Measurements from ENCODE around the gene DGKB. TPM values are rescaled to one million over a fixed set of nuclear protein-coding genes. Genes with fewer than 3 reads are reported as not detected.

DGKB gene
- total and polyA plus RNA-seq, 9 donors, result under 0.01 to 1.3 (median 0.28) TPM; not detected in 2

DNA sequence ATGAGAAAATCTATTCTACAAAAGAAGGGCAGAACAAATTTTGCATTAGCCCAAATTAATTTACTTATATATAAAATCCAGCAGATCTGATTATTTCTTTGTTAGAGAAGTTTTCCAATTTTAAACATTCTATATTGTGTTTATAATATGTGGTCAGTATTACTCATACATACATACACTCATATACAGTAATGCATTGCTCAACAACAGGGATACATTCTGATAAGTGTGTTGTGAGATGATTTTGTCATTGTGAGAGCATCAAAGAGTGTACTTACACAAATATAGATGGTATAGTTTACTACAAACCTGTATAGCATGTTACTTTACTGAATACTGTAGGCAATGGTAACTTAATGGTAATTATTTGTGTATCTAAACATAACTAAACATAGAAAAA lies 673.5 kb downstream of the DGKB start:
- TF ChIP-seq, protein P1, sequence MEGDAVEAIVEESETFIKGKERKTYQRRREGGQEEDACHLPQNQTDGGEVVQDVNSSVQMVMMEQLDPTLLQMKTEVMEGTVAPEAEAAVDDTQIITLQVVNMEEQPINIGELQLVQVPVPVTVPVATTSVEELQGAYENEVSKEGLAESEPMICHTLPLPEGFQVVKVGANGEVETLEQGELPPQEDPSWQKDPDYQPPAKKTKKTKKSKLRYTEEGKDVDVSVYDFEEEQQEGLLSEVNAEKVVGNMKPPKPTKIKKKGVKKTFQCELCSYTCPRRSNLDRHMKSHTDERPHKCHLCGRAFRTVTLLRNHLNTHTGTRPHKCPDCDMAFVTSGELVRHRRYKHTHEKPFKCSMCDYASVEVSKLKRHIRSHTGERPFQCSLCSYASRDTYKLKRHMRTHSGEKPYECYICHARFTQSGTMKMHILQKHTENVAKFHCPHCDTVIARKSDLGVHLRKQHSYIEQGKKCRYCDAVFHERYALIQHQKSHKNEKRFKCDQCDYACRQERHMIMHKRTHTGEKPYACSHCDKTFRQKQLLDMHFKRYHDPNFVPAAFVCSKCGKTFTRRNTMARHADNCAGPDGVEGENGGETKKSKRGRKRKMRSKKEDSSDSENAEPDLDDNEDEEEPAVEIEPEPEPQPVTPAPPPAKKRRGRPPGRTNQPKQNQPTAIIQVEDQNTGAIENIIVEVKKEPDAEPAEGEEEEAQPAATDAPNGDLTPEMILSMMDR (IDR thresholded peaks at IDR 0.05), result no peak
- no peak for TF ChIP-seq EP300 (IDR thresholded peaks at IDR 0.05)
- TF ChIP-seq POLR2A (IDR thresholded peaks at IDR 0.05), result no peak

DNA sequence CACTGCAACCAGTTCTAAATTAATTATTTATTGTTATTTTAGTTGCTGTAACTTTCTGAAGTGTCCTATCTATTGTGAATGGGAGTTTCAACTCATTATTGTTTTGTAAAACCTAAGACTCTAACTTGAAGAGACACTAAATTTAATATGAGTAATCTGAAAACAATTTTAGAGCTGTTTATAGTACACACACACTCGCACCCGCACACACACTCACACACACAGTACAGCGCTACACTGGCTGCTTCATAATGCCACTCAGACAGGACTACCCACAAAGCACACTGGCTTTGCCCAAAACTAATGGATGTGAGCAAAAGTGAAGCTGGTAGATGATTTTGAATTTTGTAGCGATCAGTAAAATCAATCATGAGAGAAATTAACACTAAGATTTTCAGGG lies 674.2 kb downstream of the DGKB start:
- 62 to 83% (median 66%) methylated on average over 4 of the region's 4 CpGs for WGBS, 3 donors
- H3K27me3 ChIP-seq, result no peaks in the 10 kb centered on the region
- no peaks in the 10 kb centered on the region for H3K36me3 ChIP-seq
- H3K4me3 ChIP-seq, result no peak overlapping the region
- TF ChIP-seq, protein P1 (IDR thresholded peaks at IDR 0.05), result no peak
- TF ChIP-seq POLR2A (IDR thresholded peaks at IDR 0.05) (no peak), EP300 (IDR thresholded peaks at IDR 0.05) (no peak)
- intact Hi-C loops (cut with DNase I), result no loop called here
- no peak for DNase-seq
- H3K4me1 ChIP-seq (ENCODE audit: insufficient read depth), result no peaks in the 10 kb centered on the region
- no peak overlapping the region for H3K27ac ChIP-seq
- no peaks in the 10 kb centered on the region for H3K9me3 ChIP-seq

More for the DNA sequence above, 673.5 kb downstream of the DGKB start:
- Histone ChIP-seq H3K36me3 (no peaks in the 10 kb centered on the region), H3K4me3 (no peak overlapping the region), H3K27me3 (no peaks in the 10 kb centered on the region), H3K9me3 (no peaks in the 10 kb centered on the region), H3K4me1 (ENCODE audit: insufficient read depth) (no peaks in the 10 kb centered on the region), H3K27ac (no peak overlapping the region)
- intact Hi-C loops (cut with DNase I), result no loop called here
- DNase-seq, result no peak

DNA sequence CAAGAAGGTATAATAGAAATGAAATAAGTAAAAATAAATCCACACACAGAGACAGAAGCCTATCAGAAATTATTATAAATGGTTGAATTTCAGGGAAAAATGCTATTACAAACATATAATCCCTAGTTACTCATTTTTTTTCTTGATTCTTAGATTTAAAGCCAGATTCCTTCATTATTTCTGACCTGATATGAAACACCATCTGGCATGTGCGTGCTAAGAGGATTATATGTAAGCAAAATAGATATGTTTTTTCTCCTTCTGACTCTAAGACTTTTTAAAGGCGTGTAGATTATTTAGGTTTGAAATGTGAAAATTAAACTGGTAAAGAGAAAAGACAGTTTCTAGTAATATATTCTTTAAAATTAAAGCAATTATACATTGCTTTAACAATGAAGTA lies 676.4 kb downstream of the DGKB start:
- Histone ChIP-seq H3K27ac (no peak overlapping the region), H3K27me3 (no peaks in the 10 kb centered on the region), H3K36me3 (no peaks in the 10 kb centered on the region), H3K4me3 (no peak overlapping the region), H3K9me3 (no peaks in the 10 kb centered on the region), H3K4me1 (ENCODE audit: insufficient read depth) (no peaks in the 10 kb centered on the region)
- WGBS, 3 donors, result 85 to 91% (median 90%) methylated on average over 2 of the region's 2 CpGs
- no peak for DNase-seq
- intact Hi-C loops (cut with DNase I), result no loop called here
- TF ChIP-seq, protein P1 (IDR thresholded peaks at IDR 0.05), result no peak
- no peak for TF ChIP-seq POLR2A (IDR thresholded peaks at IDR 0.05)
- TF ChIP-seq EP300 (IDR thresholded peaks at IDR 0.05), result no peak

DNA sequence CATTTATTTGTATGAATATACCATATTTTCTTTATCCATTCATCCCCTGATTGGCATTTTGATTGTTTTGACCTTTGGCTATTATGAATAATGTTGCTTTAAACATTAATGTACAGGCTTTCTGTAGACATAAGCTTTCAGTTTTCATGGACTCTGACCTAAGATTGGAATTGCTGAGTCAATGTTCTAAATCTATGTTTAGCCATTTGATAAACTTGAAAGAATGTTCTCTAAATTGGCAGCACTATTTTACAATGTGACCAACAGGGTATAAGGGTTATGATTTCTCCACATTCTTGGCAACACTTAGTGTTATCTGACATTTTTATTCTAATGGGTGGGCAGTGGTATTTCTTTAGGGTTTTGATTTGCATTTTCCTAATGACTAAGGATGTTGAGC lies 683.4 kb downstream of the DGKB start:
- H3K36me3 ChIP-seq, result no peaks in the 10 kb centered on the region
- H3K4me1 ChIP-seq (ENCODE audit: insufficient read depth), result no peaks in the 10 kb centered on the region
- no peak for DNase-seq
- H3K4me3 ChIP-seq, result no peak overlapping the region
- H3K27ac ChIP-seq, result no peak overlapping the region
- no peaks in the 10 kb centered on the region for H3K9me3 ChIP-seq
- intact Hi-C loops (cut with DNase I), result no loop called here
- H3K27me3 ChIP-seq, result no peaks in the 10 kb centered on the region
- TF ChIP-seq, protein P1 (IDR thresholded peaks at IDR 0.05), result no peak
- TF ChIP-seq EP300 (IDR thresholded peaks at IDR 0.05) (no peak), POLR2A (IDR thresholded peaks at IDR 0.05) (no peak)

DNA sequence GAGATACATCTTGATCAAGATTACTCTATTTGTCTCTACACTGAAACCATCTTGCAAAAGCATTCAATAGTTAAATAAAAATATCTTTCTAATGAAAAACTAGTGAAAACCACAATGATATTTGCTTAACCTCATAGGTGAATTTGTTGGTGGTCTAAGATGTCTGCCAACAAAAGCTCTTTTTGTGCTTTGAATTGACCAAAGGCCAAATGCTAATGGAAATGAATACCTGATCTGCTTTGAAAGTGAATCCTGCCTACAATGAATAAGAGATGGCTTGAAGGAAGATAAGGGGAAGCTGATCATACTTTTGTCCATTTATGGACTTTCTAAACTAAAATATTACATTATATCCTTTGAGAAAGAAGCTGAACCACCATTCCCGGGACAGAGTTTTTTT lies 684.2 kb downstream of the DGKB start:
- no peak for DNase-seq
- no peak overlapping the region for H3K4me3 ChIP-seq
- WGBS, 3 donors, result 41 to 47% (median 46%) methylated on average over 1 of the region's 1 CpG
- H3K36me3 ChIP-seq, result no peaks in the 10 kb centered on the region
- H3K9me3 ChIP-seq, result no peaks in the 10 kb centered on the region
- H3K4me1 ChIP-seq (ENCODE audit: insufficient read depth), result no peaks in the 10 kb centered on the region
- H3K27me3 ChIP-seq, result no peaks in the 10 kb centered on the region
- TF ChIP-seq, protein P1 (IDR thresholded peaks at IDR 0.05), result no peak
- TF ChIP-seq EP300 (IDR thresholded peaks at IDR 0.05), result no peak
- TF ChIP-seq POLR2A (IDR thresholded peaks at IDR 0.05), result no peak
- intact Hi-C loops (cut with DNase I), result no loop called here
- no peak overlapping the region for H3K27ac ChIP-seq

All from ovary (tissue), 9 donors.